Endothelial cell of umbilical vein (primary cell): ENCODE measurements around the gene FOXO1. TPM values are rescaled to one million over a fixed set of nuclear protein-coding genes. Genes with fewer than 3 reads are reported as not detected.

Experiments used
- BruUV-seq: library from RNA; stranded (reverse); fragments of 400-500 nt; replicated peaks from 2 replicates; lab custom pipeline; 2021; lab: Mats Ljungman, UMichigan
- CTCF ChIA-PET: fragments of 300-600, 350-600 bp; sonication (Branson Sonifier 250); formaldehyde crosslinking; loops from one replicate; lab custom pipeline; 2021; ENCODE audit warnings: antibody characterized with exemption, inconsistent platforms; lab: Charles Lee
- POLR2A ChIA-PET: fragments of 300-600, 350-600 bp; sonication (Branson Sonifier 250); formaldehyde crosslinking; loops from one replicate; lab custom pipeline; 2021; ENCODE audit warnings: antibody characterized with exemption, inconsistent platforms; lab: Charles Lee
- DNase-seq: peaks from one replicate; pipeline ENCODE4 v3.0.0-alpha.2; 2011; ENCODE audit warnings: low read depth, low spot score
- FAIRE-seq: peaks from 2 replicates; lab custom pipeline; 2011; peaks lifted over from hg19 to GRCh38; lab: Jason Lieb, UNC
- H2AFZ ChIP-seq: 2 replicates; pipeline ENCODE4 v1.6.0; 2012; ENCODE audit warnings: low read depth, low read length, control low read depth, inconsistent platforms
- H3K27ac ChIP-seq: 2 replicates; pipeline ENCODE4 v1.5.1; 2011; ENCODE audit warnings: low read depth, mild to moderate bottlenecking, control low read depth, low read length, moderate library complexity; ENCODE audit not compliant: insufficient read depth
- H3K27me3 ChIP-seq, 2 experiments: 2 replicates each; pipeline versions ENCODE4 v1.6.0 to v1.6.1; 2011; ENCODE audit warnings: low read length in 2 of 2, mixed read lengths in 1 of 2; ENCODE audit not compliant: control insufficient read depth in 2 of 2, insufficient read depth in 2 of 2
- H3K36me3 ChIP-seq, 2 experiments: 2 replicates in 1 of 2; 3 replicates in 1 of 2; pipeline ENCODE4 v1.5.1; 2011; ENCODE audit warnings: low read length in 2 of 2, mild to moderate bottlenecking in 1 of 2, moderate library complexity in 1 of 2; ENCODE audit not compliant: control insufficient read depth in 2 of 2, insufficient read depth in 2 of 2; ENCODE audit errors: extremely low read depth in 1 of 2
- H3K4me1 ChIP-seq: 3 replicates; pipeline ENCODE4 v1.5.1; 2011; ENCODE audit warnings: mild to moderate bottlenecking, low read length; ENCODE audit not compliant: control insufficient read depth, insufficient read depth; ENCODE audit errors: extremely low read depth
- H3K4me2 ChIP-seq: 2 replicates; pipeline ENCODE4 v1.6.1; 2011; ENCODE audit warnings: low read length, control low read depth, mixed read lengths; ENCODE audit not compliant: insufficient read depth
- H3K4me3 ChIP-seq, 3 experiments: fragments of 200-600 bp in 1 of 3; sonication (generic), shearing (Covaris generic) in 1 of 3; replicated peaks in 1 of 3; 2 replicates each; pipeline ENCODE4 v1.5.1; 2011 to 2016; ENCODE audit warnings: control low read depth in 3 of 3, low read length in 3 of 3, mild to moderate bottlenecking in 2 of 3, inconsistent platforms in 1 of 3, low read depth in 1 of 3, moderate library complexity in 1 of 3; ENCODE audit not compliant: insufficient read depth in 1 of 3
- H3K79me2 ChIP-seq: 2 replicates; pipeline ENCODE4 v1.6.0; 2012; ENCODE audit warnings: low read length, inconsistent platforms; ENCODE audit not compliant: control insufficient read depth, insufficient read depth
- H3K9ac ChIP-seq: replicated peaks from 2 replicates; pipeline ENCODE3; 2011; ENCODE audit warnings: low read length, control low read depth; ENCODE audit not compliant: insufficient read depth; ENCODE audit errors: extremely low read depth
- H3K9me1 ChIP-seq: replicated peaks from 3 replicates; pipeline ENCODE4 v1.6.0; 2011; ENCODE audit warnings: mild to moderate bottlenecking, low read length; ENCODE audit not compliant: control insufficient read depth, insufficient read depth; ENCODE audit errors: extremely low read depth
- H3K9me3 ChIP-seq: replicated peaks from 2 replicates; pipeline ENCODE4 v1.5.1; 2012; ENCODE audit warnings: low read length, inconsistent platforms; ENCODE audit not compliant: control insufficient read depth, insufficient read depth
- H4K20me1 ChIP-seq: replicated peaks from 2 replicates; pipeline ENCODE3; 2011; ENCODE audit warnings: mild to moderate bottlenecking, low read length; ENCODE audit not compliant: control insufficient read depth, insufficient read depth; ENCODE audit errors: extremely low read depth
- EZH2 ChIP-seq: IDR thresholded peaks from 2 replicates; pipeline ENCODE4 v1.6.1; 2012; ENCODE audit warnings: borderline replicate concordance, low read depth, mild to moderate bottlenecking, moderate library complexity, low read length, inconsistent platforms; ENCODE audit not compliant: severe bottlenecking
- FOS ChIP-seq: IDR thresholded peaks from 2 replicates; pipeline ENCODE4 v1.6.1; 2011; ENCODE audit warnings: mild to moderate bottlenecking, low read length, moderate library complexity, borderline replicate concordance; ENCODE audit not compliant: insufficient read depth
- GATA2 ChIP-seq: IDR thresholded peaks from 2 replicates; pipeline ENCODE4 v1.7.0; 2011; ENCODE audit warnings: low read depth, mild to moderate bottlenecking, moderate library complexity, mixed read lengths, low read length; ENCODE audit not compliant: insufficient read length, insufficient read depth
- JUN ChIP-seq: IDR thresholded peaks from 2 replicates; pipeline ENCODE4 v1.6.1; 2011; ENCODE audit warnings: borderline replicate concordance, low read depth; ENCODE audit not compliant: insufficient read length, insufficient read depth
- MYC ChIP-seq: IDR thresholded peaks from one replicate; pipeline ENCODE4 v1.6.1; 2011; ENCODE audit warnings: mild to moderate bottlenecking, low read depth, low read length
- POLR2A ChIP-seq: IDR thresholded peaks from 2 replicates; pipeline ENCODE4 v1.6.1; 2012; ENCODE audit warnings: low read depth, mild to moderate bottlenecking, control low read depth, low read length
- POLR2AphosphoS5 ChIP-seq: IDR thresholded peaks from 2 replicates; pipeline ENCODE4 v1.6.1; 2012; ENCODE audit warnings: low read depth, mild to moderate bottlenecking, control low read depth, low read length, moderate library complexity; ENCODE audit not compliant: insufficient read depth
- dilution Hi-C: fragments of 300-500 bp; cut with MboI; formaldehyde crosslinking; loops from one replicate; pipeline ENCODE4 v1.15.0; 2019; ENCODE audit warnings: low sequenced_read_pairs; ENCODE audit not compliant: extremely low pct_ligation_motif_present
- intact Hi-C: fragments of 100-400 bp; cut with micrococcal nuclease; formaldehyde crosslinking; loops from one replicate; pipeline ENCODE4 v1.10.0; 2022
- polyA plus RNA-seq, 4 experiments: library from polyadenylated mRNA; depleted of rRNA in 3 of 4; stranded (reverse) in 3 of 4; unstranded in 1 of 4; fragments of >200 nt; gene quantifications; 2 replicates each; pipeline versions ENCODE4 v1.2.1 to v1.2.3, GENCODE V29; 2011 to 2012; ENCODE audit warnings: missing spikeins in 1 of 4
- total RNA-seq: library from RNA; stranded (reverse); gene quantifications from 2 replicates; pipeline ENCODE4 v1.2.3, GENCODE V29; 2021
- TF ChIP-seq, protein P1 (sequence below): IDR thresholded peaks from 2 replicates; pipeline ENCODE4 v1.6.1; 2011; ENCODE audit not compliant: insufficient read depth, insufficient read length
- TF ChIP-seq, protein P2 (sequence below), 2 donors: IDR thresholded peaks; 1 replicate in 1 of 2; 2 replicates in 1 of 2; pipeline ENCODE4 v1.5.1; 2011; ENCODE audit warnings: low read length in 2 of 2, mild to moderate bottlenecking in 2 of 2, moderate library complexity in 2 of 2, control low read depth in 1 of 2, inconsistent platforms in 1 of 2, low read depth in 1 of 2; ENCODE audit not compliant: insufficient read depth in 1 of 2; ENCODE audit errors: extremely low read depth in 1 of 2

Gene FOXO1
- total and polyA plus RNA-seq, 2 donors (not counting 3 experiments of a cell fraction or from before 2014, with no cell fraction given) = 44.7 to 48.5 TPM

DNA sequence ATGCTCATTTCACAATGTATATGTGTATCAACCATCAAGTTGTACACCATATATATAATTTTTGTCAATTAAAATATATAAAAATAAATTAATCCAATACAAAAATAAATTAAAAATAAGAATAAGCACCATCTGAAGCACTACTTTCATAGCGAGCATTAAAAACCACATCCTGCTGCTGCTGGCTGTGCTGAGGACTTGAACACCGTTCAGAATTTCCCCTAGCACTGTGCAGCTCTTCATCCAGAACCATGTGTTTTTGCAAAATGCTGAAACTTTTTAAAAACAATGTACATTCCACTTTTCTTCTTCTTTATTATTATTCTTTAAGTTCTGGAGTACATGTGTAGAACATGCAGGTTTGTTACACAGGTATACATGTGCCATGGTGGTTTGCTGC lies 40.0 kb upstream of the FOXO1 start:
- POLR2A ChIA-PET = no interaction called here
- intact Hi-C loops (no loop called here), dilution Hi-C loops (no loop called here)
- FAIRE-seq (no peak), DNase-seq (no peak)
- Histone ChIP-seq H4K20me1 (no peaks in the 10 kb centered on the region), H3K4me1 (no peaks in the 10 kb centered on the region), H3K4me3 (no peak overlapping the region), H3K27ac (no peak overlapping the region), H3K9me1 (no peaks in the 10 kb centered on the region), H3K9ac (no peak overlapping the region), H3K9me3 (no peaks in the 10 kb centered on the region), H3K79me2 (no peaks in the 10 kb centered on the region), H3K36me3 (no peaks in the 10 kb centered on the region), H3K4me2 (no peak overlapping the region), H3K27me3 (no peaks in the 10 kb centered on the region), H2AFZ (no peak overlapping the region)
- CTCF ChIA-PET = no interaction called here
- BruUV-seq = no TSS peak
- TF ChIP-seq EZH2 (no peak), POLR2AphosphoS5 (no peak), JUN (no peak), MYC (no peak), POLR2A (no peak), GATA2 (no peak), FOS (no peak)
- TF ChIP-seq, protein P1, sequence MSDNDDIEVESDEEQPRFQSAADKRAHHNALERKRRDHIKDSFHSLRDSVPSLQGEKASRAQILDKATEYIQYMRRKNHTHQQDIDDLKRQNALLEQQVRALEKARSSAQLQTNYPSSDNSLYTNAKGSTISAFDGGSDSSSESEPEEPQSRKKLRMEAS = no peak
- TF ChIP-seq, protein P2, sequence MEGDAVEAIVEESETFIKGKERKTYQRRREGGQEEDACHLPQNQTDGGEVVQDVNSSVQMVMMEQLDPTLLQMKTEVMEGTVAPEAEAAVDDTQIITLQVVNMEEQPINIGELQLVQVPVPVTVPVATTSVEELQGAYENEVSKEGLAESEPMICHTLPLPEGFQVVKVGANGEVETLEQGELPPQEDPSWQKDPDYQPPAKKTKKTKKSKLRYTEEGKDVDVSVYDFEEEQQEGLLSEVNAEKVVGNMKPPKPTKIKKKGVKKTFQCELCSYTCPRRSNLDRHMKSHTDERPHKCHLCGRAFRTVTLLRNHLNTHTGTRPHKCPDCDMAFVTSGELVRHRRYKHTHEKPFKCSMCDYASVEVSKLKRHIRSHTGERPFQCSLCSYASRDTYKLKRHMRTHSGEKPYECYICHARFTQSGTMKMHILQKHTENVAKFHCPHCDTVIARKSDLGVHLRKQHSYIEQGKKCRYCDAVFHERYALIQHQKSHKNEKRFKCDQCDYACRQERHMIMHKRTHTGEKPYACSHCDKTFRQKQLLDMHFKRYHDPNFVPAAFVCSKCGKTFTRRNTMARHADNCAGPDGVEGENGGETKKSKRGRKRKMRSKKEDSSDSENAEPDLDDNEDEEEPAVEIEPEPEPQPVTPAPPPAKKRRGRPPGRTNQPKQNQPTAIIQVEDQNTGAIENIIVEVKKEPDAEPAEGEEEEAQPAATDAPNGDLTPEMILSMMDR (IDR thresholded peaks at IDR 0.05; ENCODE audit: extremely low read depth in 1 of 2, insufficient read depth in 1 of 2, low read depth in 1 of 2, low read length in 2 of 2) = no peak
